Lung (tissue), 12 donors: ENCODE measurements around the gene SEMA4C. TPM values are rescaled to one million over a fixed set of nuclear protein-coding genes. Genes with fewer than 3 reads are reported as not detected.

ENCODE experiments used
- ATAC-seq: fragments of 200-7000 bp; cut with Tn5 transposase; one replicate; pipeline ENCODE4 v1.9.1; 2020; ENCODE audit warnings: moderate number of reproducible peaks; ENCODE audit not compliant: insufficient read depth, low FRiP score
- DNase-seq, 3 donors: peaks; one replicate each; pipeline ENCODE4 v3.0.0-alpha.2; 2013 to 2017
- H3K27ac ChIP-seq, 2 donors: one replicate each; pipeline ENCODE4 v1.5.1; 2013; ENCODE audit warnings: mild to moderate bottlenecking in 2 of 2, moderate library complexity in 2 of 2, control low read depth in 1 of 2, inconsistent platforms in 1 of 2, low read depth in 1 of 2, low read length in 1 of 2
- H3K27me3 ChIP-seq, 3 donors: one replicate each; pipeline ENCODE4 v1.5.1; 2013; ENCODE audit warnings: low read length in 2 of 3; ENCODE audit not compliant: control insufficient read depth in 3 of 3, insufficient read depth in 3 of 3
- H3K36me3 ChIP-seq, 4 donors: one replicate each; pipeline ENCODE4 v1.5.1; 2013; ENCODE audit warnings: low read length in 4 of 4, mild to moderate bottlenecking in 1 of 4, moderate library complexity in 1 of 4; ENCODE audit not compliant: control insufficient read depth in 4 of 4, insufficient read depth in 4 of 4
- H3K4me1 ChIP-seq, 5 donors: one replicate each; pipeline ENCODE4 v1.5.1; 2013; ENCODE audit warnings: low read length in 5 of 5, mild to moderate bottlenecking in 2 of 5, moderate library complexity in 1 of 5; ENCODE audit not compliant: control insufficient read depth in 5 of 5, insufficient read depth in 5 of 5
- H3K4me3 ChIP-seq: one replicate; pipeline ENCODE4 v1.5.1; 2013; ENCODE audit warnings: mild to moderate bottlenecking, control low read depth, moderate library complexity
- H3K9ac ChIP-seq, 2 donors: one replicate each; pipeline ENCODE4 v1.5.1; 2013; ENCODE audit warnings: low read length in 2 of 2, control low read depth in 1 of 2; ENCODE audit not compliant: insufficient read depth in 1 of 2
- H3K9me3 ChIP-seq, 4 donors: one replicate each; pipeline ENCODE4 v1.5.1; 2013; ENCODE audit warnings: low read length in 3 of 4, mild to moderate bottlenecking in 1 of 4, moderate library complexity in 1 of 4; ENCODE audit not compliant: control insufficient read depth in 4 of 4, insufficient read depth in 3 of 4
- WGBS, 2 donors: extraction: QIAGEN DNeasy Blood & Tissue Kit; methylation state at CpG; one replicate each; pipeline ENCODE4 v1.1.7; 2013; 5-methylcytosine and 5-hydroxymethylcytosine counted together
- polyA plus RNA-seq, 2 donors: library from polyadenylated mRNA; stranded (reverse); fragments of 200-250 nt; gene quantifications; one replicate each; pipeline ENCODE4 v1.2.1, GENCODE V29; 2013
- total RNA-seq, 2 donors: library from RNA; depleted of rRNA in 1 of 2; stranded (reverse); fragments of >200 nt in 1 of 2; gene quantifications; one replicate each; pipeline ENCODE4 v1.2.1, GENCODE V29; 2014 to 2021
- TF ChIP-seq, protein P1 (sequence below): IDR thresholded peaks from 2 replicates; pipeline ENCODE4 v1.5.1; 2012; ENCODE audit warnings: mild to moderate bottlenecking; ENCODE audit errors: control extremely low read depth, extremely low read depth
- donor health status: control.
- donor health status: control.
- donor health status: Bipolar disorder and iron deficiency.
- donor health status: healthy.
- donor health status: DM: yes; HTN: yes; CAD: no.

Gene SEMA4C
- total and polyA plus RNA-seq, 4 donors = 18.8 to 42.0 (median 28.8) TPM

DNA sequence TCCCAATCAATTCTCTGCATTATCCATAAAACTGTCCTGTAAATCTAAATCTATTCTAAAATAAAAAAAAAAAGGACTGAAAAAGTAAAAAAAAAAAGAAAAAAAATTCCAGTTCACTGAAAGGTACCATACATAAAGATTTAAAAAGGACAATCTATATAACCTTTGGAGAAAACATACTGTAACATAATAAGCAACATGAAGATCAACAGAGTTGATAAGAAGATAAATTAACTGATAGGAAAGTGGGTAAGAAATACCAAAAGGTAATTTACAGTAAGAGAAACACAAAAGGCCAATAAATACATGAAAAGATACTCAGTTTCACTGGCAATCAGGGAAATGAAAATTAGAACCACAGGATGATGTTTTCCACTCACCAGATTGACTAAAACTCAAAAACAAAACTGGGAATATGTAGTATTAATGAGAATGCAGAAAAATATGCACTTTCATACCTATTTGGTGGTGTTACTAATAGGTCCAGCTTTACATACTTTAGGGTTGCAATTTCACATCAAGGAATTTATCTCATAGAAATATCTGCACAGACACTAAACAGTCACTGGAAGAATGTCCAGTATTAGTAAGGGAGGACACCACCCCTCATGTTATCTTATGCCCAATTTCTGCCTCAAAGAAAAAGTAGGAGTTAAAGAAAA lies 48.3 kb upstream of the SEMA4C start:
- Histone ChIP-seq H3K27ac (no peak overlapping the region), H3K9ac (no peak overlapping the region), H3K4me3 (no peak overlapping the region), H3K9me3 (peaks cover 0 to 2% (median 0%) of the 10 kb centered on the region in 4 donors), H3K27me3 (no peaks in the 10 kb centered on the region), H3K4me1 (peaks cover 0 to 10% (median 4%) of the 10 kb centered on the region in 5 donors), H3K36me3 (no peaks in the 10 kb centered on the region)
- ATAC-seq (no peak), DNase-seq (no peak)
- TF ChIP-seq, protein P1, sequence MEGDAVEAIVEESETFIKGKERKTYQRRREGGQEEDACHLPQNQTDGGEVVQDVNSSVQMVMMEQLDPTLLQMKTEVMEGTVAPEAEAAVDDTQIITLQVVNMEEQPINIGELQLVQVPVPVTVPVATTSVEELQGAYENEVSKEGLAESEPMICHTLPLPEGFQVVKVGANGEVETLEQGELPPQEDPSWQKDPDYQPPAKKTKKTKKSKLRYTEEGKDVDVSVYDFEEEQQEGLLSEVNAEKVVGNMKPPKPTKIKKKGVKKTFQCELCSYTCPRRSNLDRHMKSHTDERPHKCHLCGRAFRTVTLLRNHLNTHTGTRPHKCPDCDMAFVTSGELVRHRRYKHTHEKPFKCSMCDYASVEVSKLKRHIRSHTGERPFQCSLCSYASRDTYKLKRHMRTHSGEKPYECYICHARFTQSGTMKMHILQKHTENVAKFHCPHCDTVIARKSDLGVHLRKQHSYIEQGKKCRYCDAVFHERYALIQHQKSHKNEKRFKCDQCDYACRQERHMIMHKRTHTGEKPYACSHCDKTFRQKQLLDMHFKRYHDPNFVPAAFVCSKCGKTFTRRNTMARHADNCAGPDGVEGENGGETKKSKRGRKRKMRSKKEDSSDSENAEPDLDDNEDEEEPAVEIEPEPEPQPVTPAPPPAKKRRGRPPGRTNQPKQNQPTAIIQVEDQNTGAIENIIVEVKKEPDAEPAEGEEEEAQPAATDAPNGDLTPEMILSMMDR = no peak

GRCh38 chr2:96916646-96917543 lies 47.0 kb upstream of the SEMA4C start:
- Histone ChIP-seq H3K9me3 (peaks cover 0 to 2% (median 0%) of the 10 kb centered on the region in 4 donors), H3K36me3 (no peaks in the 10 kb centered on the region), H3K27ac (peak overlapping the region in 1 of 2 donors; percentile 37), H3K4me1 (peaks cover 0 to 17% (median 4%) of the 10 kb centered on the region in 5 donors), H3K27me3 (no peaks in the 10 kb centered on the region), H3K9ac (no peak overlapping the region), H3K4me3 (no peak overlapping the region)
- ATAC-seq = no peak
- DNase-seq = no peak
- TF ChIP-seq, protein P1 = no peak
- whole genome bisulfite sequencing, 2 donors = 71 to 86% methylated on average over 22 of the region's 22 CpGs

GRCh38 chr2:96916156-96916630 lies 46.3 kb upstream of the SEMA4C start:
- Histone ChIP-seq H3K27me3 (no peaks in the 10 kb centered on the region), H3K27ac (peak overlapping the region in 1 of 2 donors; percentile 37), H3K36me3 (no peaks in the 10 kb centered on the region), H3K9me3 (peaks cover 0 to 2% (median 0%) of the 10 kb centered on the region in 4 donors), H3K4me1 (peaks cover 0 to 17% (median 4%) of the 10 kb centered on the region in 5 donors), H3K9ac (no peak overlapping the region), H3K4me3 (no peak overlapping the region)
- ATAC-seq = no peak
- WGBS, 2 donors = 61 to 79% methylated on average over 10 of the region's 10 CpGs
- peak in 1 of 3 donors; percentile 42 for DNase-seq
- TF ChIP-seq, protein P1 = no peak
